ENCODE results near the gene NDUFAF8. TPM values are rescaled to one million over a fixed set of nuclear protein-coding genes. Genes with fewer than 3 reads are reported as not detected.

NDUFAF8 gene
- polyA plus RNA-seq, 1 experiment, result 181 TPM

DNA sequence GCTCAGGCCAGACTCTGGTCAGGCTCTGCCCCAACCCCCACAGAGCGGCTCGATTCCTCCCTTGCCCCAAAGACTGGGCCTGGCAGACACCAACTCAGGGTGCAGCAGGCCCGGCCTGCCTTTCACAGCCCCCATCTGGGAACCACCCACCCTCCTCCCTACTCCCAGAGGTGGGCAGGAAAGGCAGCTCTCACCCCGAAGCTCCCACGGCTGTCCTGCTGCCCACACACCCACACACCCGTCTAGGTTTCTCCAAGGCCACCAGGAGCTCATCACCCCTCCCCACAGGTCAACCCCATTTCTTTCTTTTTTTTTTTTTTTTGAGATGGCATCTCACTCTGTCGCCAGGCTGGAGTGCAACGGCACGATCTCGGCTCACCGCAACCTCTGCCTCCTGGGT lies 20.1 kb upstream of the NDUFAF8 start:
- POLR2A ChIA-PET, result no interaction called here
- Histone ChIP-seq H3K9me3 (ENCODE audit: control insufficient read depth, insufficient read depth, low read length) (no peaks in the 10 kb centered on the region; the same call in 1 of the 2 replicates), H3K4me3 (ENCODE audit: low read depth, low read length) (no peak overlapping the region), H3K27ac (ENCODE audit: low read depth, low read length) (no peak overlapping the region), H3K27me3 (ENCODE audit: control insufficient read depth, insufficient read depth, low read length) (no peaks in the 10 kb centered on the region)
- TF ChIP-seq, protein P1, sequence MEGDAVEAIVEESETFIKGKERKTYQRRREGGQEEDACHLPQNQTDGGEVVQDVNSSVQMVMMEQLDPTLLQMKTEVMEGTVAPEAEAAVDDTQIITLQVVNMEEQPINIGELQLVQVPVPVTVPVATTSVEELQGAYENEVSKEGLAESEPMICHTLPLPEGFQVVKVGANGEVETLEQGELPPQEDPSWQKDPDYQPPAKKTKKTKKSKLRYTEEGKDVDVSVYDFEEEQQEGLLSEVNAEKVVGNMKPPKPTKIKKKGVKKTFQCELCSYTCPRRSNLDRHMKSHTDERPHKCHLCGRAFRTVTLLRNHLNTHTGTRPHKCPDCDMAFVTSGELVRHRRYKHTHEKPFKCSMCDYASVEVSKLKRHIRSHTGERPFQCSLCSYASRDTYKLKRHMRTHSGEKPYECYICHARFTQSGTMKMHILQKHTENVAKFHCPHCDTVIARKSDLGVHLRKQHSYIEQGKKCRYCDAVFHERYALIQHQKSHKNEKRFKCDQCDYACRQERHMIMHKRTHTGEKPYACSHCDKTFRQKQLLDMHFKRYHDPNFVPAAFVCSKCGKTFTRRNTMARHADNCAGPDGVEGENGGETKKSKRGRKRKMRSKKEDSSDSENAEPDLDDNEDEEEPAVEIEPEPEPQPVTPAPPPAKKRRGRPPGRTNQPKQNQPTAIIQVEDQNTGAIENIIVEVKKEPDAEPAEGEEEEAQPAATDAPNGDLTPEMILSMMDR (IDR thresholded peaks at IDR 0.05; ENCODE audit: low read depth, low read length), result no peak
- CTCF ChIA-PET, result no interaction called here
- no peak for DNase-seq (ENCODE audit: low read depth, low spot score)

DNA sequence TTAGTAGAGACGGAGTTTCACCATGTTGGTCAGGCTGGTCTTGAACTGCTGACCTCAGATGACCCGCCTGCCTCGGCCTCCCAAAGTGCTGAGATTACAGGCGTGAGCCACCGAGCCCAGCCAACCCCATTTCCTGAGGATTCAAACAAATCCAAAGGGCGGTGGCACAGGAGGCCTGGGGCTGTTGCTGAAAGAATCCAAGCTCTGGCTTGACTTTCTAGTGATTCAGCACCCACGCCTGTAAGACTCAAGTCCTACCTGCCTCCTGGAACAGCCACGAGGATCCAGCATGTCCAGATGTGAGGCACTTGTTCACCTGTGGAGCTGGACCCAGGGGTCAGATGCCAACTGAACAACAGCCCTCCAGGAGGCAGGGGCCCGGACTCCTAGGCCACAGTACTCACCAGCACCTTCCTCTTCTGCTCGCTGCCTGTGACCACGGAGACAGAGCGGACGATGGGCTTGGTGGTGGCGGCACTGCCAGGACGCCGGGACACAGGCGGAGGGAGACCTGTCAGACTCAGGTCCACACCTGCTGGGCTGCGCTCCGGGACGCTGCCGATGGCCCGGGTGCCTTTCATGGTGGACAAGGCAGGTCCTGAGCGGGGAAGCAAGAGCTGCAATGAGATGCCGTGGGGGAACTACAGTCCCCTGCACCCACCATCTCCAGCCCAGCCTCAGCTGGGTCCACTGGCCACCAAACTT lies 19.5 kb upstream of the NDUFAF8 start:
- TF ChIP-seq, protein P1 (IDR thresholded peaks at IDR 0.05; ENCODE audit: low read depth, low read length), result no peak
- no peak for DNase-seq (ENCODE audit: low read depth, low spot score)
- Histone ChIP-seq H3K27me3 (ENCODE audit: control insufficient read depth, insufficient read depth, low read length) (no peaks in the 10 kb centered on the region), H3K9me3 (ENCODE audit: control insufficient read depth, insufficient read depth, low read length) (no peaks in the 10 kb centered on the region; the same call in 1 of the 2 replicates), H3K27ac (ENCODE audit: low read depth, low read length) (no peak overlapping the region), H3K4me3 (ENCODE audit: low read depth, low read length) (no peak overlapping the region)
- POLR2A ChIA-PET, result no interaction called here
- CTCF ChIA-PET, result no interaction called here

DNA sequence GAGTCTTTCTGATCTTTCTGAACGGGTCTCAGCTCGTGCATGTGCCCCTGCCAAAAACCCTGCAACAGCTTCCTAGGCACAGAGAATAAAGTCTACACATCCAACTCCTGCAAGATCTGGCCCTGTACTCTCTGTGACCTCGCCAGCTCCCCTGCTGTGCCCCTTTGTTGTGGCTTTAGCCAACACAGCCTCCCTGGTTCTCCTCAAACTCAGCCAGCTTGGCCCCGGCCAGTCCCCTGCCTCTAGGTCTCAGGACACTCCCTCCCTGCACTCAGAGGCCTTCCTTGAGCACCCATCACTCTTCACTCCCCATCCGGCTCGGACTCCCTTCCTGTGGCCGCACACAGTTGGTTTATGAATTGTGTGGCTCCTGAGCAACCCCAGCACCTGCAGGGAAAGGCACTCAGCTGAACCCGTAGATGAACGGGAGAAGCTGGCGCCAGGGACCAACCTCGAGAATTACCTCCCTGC lies 17.7 kb upstream of the NDUFAF8 start:
- Histone ChIP-seq H3K9me3 (ENCODE audit: control insufficient read depth, insufficient read depth, low read length) (no peaks in the 10 kb centered on the region; the same call in 1 of the 2 replicates), H3K27ac (ENCODE audit: low read depth, low read length) (no peak overlapping the region), H3K27me3 (ENCODE audit: control insufficient read depth, insufficient read depth, low read length) (no peaks in the 10 kb centered on the region), H3K4me3 (ENCODE audit: low read depth, low read length) (peak overlapping the region; percentile 76)
- TF ChIP-seq, protein P1 (IDR thresholded peaks at IDR 0.05; ENCODE audit: low read depth, low read length), result no peak
- ChIA-PET CTCF (interaction anchor here (0.7 to 1.2 kb wide), 2 partner anchors 21 to 912 kb away, joined by 3 to 7 read pairs; no protein-coding TSS in a partner anchor), POLR2A (no interaction called here)
- DNase-seq (ENCODE audit: low read depth, low spot score), result no peak

DNA sequence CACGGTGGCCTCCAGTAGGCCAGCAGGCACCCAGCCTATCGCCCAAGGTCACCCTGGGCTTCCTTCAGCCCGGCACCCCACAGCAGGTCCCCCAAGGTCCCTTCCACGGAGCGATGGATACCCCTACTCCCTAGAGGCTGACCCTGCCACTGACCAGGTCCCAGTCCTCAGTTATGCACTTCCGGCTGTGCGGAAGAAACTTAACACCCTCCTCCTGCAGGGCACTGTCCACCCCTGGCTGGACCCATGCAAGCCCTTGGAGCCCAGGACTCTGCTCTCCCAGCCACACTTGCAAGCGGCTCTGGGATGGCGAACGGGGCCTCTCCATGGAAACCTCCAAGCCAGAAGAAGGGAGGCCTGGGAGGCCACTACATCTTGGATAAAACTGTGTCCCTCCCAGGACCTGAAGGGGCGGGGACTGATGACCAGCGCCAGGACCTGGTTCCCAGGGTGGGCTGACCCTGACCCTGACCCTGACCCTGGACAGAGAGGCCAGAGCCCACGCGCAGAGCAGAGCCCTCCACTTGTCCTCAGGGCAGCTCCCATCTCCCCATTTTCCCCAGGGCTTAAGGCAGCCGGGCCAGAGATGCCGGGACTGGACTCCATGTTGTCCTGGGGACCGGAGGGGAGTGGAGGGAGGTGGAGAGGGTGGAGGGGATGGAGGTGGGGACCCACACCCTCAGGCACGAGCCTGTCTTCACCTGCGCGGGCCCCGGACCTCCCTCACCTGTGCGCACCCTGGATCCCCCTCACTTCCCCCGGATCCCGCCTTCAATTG lies 17.1 kb upstream of the NDUFAF8 start:
- DNase-seq (ENCODE audit: low read depth, low spot score), result no peak
- TF ChIP-seq, protein P1 (IDR thresholded peaks at IDR 0.05; ENCODE audit: low read depth, low read length), result no peak
- H3K27me3 ChIP-seq (ENCODE audit: control insufficient read depth, insufficient read depth, low read length), result no peaks in the 10 kb centered on the region
- peaks cover under 1% of the 10 kb centered on the region for H3K9me3 ChIP-seq (ENCODE audit: control insufficient read depth, insufficient read depth, low read length)
- CTCF ChIA-PET, result interaction anchor here (1.2 kb wide), 1 partner anchor 22 kb away, joined by 3 read pairs; no protein-coding TSS in a partner anchor
- POLR2A ChIA-PET, result interaction anchor here (0.7 to 1.2 kb wide), 2 partner anchors 17 to 329 kb away, joined by 4 to 17 read pairs; partner anchors contain the start of genes NDUFAF8 and TEPSIN
- no peak overlapping the region for H3K27ac ChIP-seq (ENCODE audit: low read depth, low read length)
- peak overlapping the region; percentile 76 for H3K4me3 ChIP-seq (ENCODE audit: low read depth, low read length)

DNA sequence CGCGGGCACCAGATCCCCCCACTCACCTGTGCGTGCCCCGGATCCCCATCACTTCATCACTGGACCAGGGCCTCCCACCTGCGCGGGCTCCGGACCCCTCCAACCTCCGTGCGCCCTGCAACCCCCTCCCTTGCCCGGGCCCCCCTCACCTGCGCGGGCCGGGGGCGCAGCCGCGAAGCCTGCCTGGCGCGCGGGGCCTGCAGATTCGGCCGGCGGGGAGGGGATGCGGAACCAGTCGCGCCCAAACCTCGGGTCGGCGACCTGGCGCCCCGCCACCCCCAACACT lies 16.6 kb upstream of the NDUFAF8 start:
- H3K27me3 ChIP-seq (ENCODE audit: control insufficient read depth, insufficient read depth, low read length), result no peaks in the 10 kb centered on the region
- ChIA-PET POLR2A (interaction anchor here (1.0 to 1.2 kb wide), 2 partner anchors 16 to 289 kb away, joined by 4 to 17 read pairs; partner anchors contain the start of genes NDUFAF8 and TEPSIN), CTCF (interaction anchor here (0.8 kb wide), 1 partner anchor 22 kb away, joined by 3 read pairs; no protein-coding TSS in a partner anchor)
- peaks cover 4% of the 10 kb centered on the region for H3K9me3 ChIP-seq (ENCODE audit: control insufficient read depth, insufficient read depth, low read length)
- peak overlapping the region; percentile 76 for H3K4me3 ChIP-seq (ENCODE audit: low read depth, low read length)
- no peak overlapping the region for H3K27ac ChIP-seq (ENCODE audit: low read depth, low read length)
- no peak for DNase-seq (ENCODE audit: low read depth, low spot score)
- TF ChIP-seq, protein P1 (IDR thresholded peaks at IDR 0.05; ENCODE audit: low read depth, low read length), result no peak
